SK-N-SH (cell line): Measurements from ENCODE around the gene NRN1L. TPM values are rescaled to one million over a fixed set of nuclear protein-coding genes. Genes with fewer than 3 reads are reported as not detected.

ENCODE experiments used
- CTCF ChIA-PET: fragments of 300-600, 350-600 bp; formaldehyde crosslinking; extraction: SDS; loops from one replicate; lab custom pipeline; 2021; lab: Yijun Ruan, JAX
- POLR2A ChIA-PET: fragments of 350-600 bp; sonication (Branson Sonifier 250); formaldehyde crosslinking; extraction: SDS; loops from one replicate; lab custom pipeline; 2020; ENCODE audit warnings: antibody characterized with exemption, inconsistent platforms; lab: Yijun Ruan, JAX
- DNase-seq: peaks from one replicate; pipeline ENCODE4 v3.0.0; 2012
- H2AFZ ChIP-seq: fragments of 200-600 bp; sonication (generic); 2 replicates; pipeline ENCODE4 v1.8.1; 2016; ENCODE audit warnings: antibody characterized with exemption, mild to moderate bottlenecking, low read depth
- H3F3A ChIP-seq: fragments of 200-600 bp; sonication (generic); replicated peaks from 2 replicates; pipeline ENCODE3; 2016; ENCODE audit warnings: antibody characterized with exemption, mild to moderate bottlenecking; ENCODE audit not compliant: insufficient read depth
- H3K27ac ChIP-seq, 2 experiments: fragments of 200-500 bp in 1 of 2; fragments of 200-600 bp in 1 of 2; sonication (Bioruptor generic) in 1 of 2; sonication (generic), shearing (Covaris generic) in 1 of 2; 2 replicates each; pipeline versions ENCODE4 v1.5.1 to v1.6.1; 2014 to 2016; ENCODE audit warnings: low read depth in 2 of 2, inconsistent platforms in 1 of 2, low read length in 1 of 2, mild to moderate bottlenecking in 1 of 2, mixed read lengths in 1 of 2
- H3K27me3 ChIP-seq: fragments of 200-600 bp; sonication (generic), shearing (Covaris generic); 2 replicates; pipeline ENCODE4 v1.6.1; 2016; ENCODE audit warnings: mixed run types; ENCODE audit not compliant: insufficient read depth
- H3K36me3 ChIP-seq, 2 experiments: fragments of 200-500 bp in 1 of 2; fragments of 200-600 bp in 1 of 2; sonication (Bioruptor generic) in 1 of 2; sonication (generic) in 1 of 2; replicated peaks in 1 of 2; 2 replicates each; pipeline versions ENCODE3 to v1.5.1; 2014 to 2016; ENCODE audit warnings: low read length in 1 of 2, mild to moderate bottlenecking in 1 of 2; ENCODE audit not compliant: insufficient read depth in 2 of 2, control insufficient read depth in 1 of 2
- H3K4me1 ChIP-seq, 2 experiments: fragments of 200-500 bp in 1 of 2; fragments of 200-600 bp in 1 of 2; sonication (Bioruptor generic) in 1 of 2; sonication (generic), shearing (Covaris generic) in 1 of 2; 2 replicates each; pipeline versions ENCODE4 v1.5.1 to v1.6.1; 2014 to 2016; ENCODE audit warnings: low read depth in 1 of 2, low read length in 1 of 2, mixed run types in 1 of 2; ENCODE audit not compliant: insufficient read depth in 2 of 2, control insufficient read depth in 1 of 2
- H3K4me2 ChIP-seq: fragments of 200-600 bp; sonication (generic), shearing (Covaris generic); 2 replicates; pipeline ENCODE4 v1.6.1; 2017; ENCODE audit warnings: mixed run types
- H3K4me3 ChIP-seq, 2 experiments: fragments of 200-500 bp in 1 of 2; fragments of 200-600 bp in 1 of 2; sonication (Bioruptor generic) in 1 of 2; sonication (generic), shearing (Covaris generic) in 1 of 2; 2 replicates each; pipeline versions ENCODE4 v1.5.1 to v1.8.1; 2014 to 2016; ENCODE audit warnings: low read depth in 2 of 2, inconsistent platforms in 1 of 2, low read length in 1 of 2, mild to moderate bottlenecking in 1 of 2, mixed read lengths in 1 of 2, moderate library complexity in 1 of 2
- H3K79me2 ChIP-seq: fragments of 200-600 bp; sonication (generic); 2 replicates; pipeline ENCODE4 v1.8.1; 2017; ENCODE audit warnings: mild to moderate bottlenecking; ENCODE audit not compliant: insufficient read depth
- H3K9ac ChIP-seq: fragments of 200-600 bp; sonication (generic); 2 replicates; pipeline ENCODE4 v1.6.1; 2017; ENCODE audit warnings: mixed run types
- H3K9me2 ChIP-seq: fragments of 200-600 bp; sonication (generic); 2 replicates; pipeline ENCODE4 v1.6.1; 2017; ENCODE audit warnings: mixed run types
- H3K9me3 ChIP-seq: fragments of 200-600 bp; sonication (generic); 2 replicates; pipeline ENCODE4 v1.6.1; 2017; ENCODE audit warnings: mixed run types, mild to moderate bottlenecking, moderate library complexity
- H4K20me1 ChIP-seq: fragments of 200-600 bp; sonication (generic); 2 replicates; pipeline ENCODE4 v1.6.1; 2017; ENCODE audit warnings: mild to moderate bottlenecking, mixed run types; ENCODE audit not compliant: insufficient read depth
- MEF2A ChIP-seq: IDR thresholded peaks from 2 replicates; pipeline ENCODE4 v1.4.0; 2012; ENCODE audit warnings: low read depth, borderline replicate concordance
- MXI1 ChIP-seq: IDR thresholded peaks from 2 replicates; pipeline ENCODE4 v1.6.1; 2012; ENCODE audit warnings: mild to moderate bottlenecking, low read depth, low read length, improper control_type of control experiment
- POLR2AphosphoS5 ChIP-seq: IDR thresholded peaks from 2 replicates; pipeline ENCODE4 v1.6.1; 2012; ENCODE audit warnings: low read depth, low read length
- RCOR1 ChIP-seq: fragments of 150-350 bp; IDR thresholded peaks from 2 replicates; pipeline ENCODE4 v1.6.1; 2017; ENCODE audit warnings: antibody characterized with exemption, low read length
- WGBS: methylation state at CpG from one replicate; pipeline ENCODE4 v1.1.6; 2017; ENCODE audit warnings: low lambda C conversion rate; 5-methylcytosine and 5-hydroxymethylcytosine counted together
- polyA plus RNA-seq, 3 experiments: library from polyadenylated mRNA; depleted of rRNA; stranded (reverse); fragments of >200 nt; gene quantifications; 2 replicates each; pipeline ENCODE4 v1.2.3, GENCODE V29; 2012
- TF ChIP-seq, protein P1 (sequence below): IDR thresholded peaks from 2 replicates; pipeline ENCODE4; 2012

The NRN1L gene
- polyA plus RNA-seq, 1 of the 3 experiments (the other 2 are of a cell fraction), result 0.41 TPM

DNA sequence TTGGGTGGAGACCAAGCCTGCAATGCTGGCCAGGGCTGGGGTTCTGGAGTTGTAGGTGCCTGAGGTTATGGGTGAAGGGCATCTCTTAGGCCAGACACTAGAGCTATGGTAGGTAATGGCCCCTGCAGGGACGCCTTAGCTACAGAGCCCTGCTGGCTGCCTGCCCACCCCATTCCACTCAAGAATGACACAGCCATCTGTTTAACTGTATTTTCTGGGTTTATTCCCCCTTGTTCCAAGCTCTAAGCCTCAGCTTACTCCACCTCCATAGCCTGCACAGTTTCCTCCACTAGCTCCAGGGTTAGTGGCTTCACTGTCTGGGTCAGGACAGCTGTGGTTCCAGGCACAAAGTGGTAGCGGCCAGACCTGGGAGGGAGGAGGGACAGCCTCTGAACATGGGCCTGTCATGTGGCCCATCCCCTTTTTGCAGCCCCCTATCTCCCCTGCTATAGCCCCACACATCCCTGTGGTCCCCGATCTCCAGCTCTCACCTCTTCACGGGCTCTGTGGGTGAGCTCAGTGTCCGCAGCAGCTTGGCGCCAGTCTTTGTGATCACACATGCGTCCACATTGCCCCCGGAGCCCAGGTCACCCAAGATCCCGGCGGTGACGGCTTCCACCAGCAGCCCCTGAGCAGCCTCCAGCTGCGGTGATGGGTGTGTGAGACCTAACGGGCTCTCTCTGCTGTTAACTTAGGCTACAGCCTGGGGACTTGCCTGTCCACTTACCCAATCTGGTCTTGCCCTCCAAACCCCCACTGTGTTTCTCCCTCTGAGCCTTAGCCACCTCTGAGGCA is 49.8 kb downstream of the NRN1L start:
- peaks cover 0 to 20% of the 10 kb centered on the region in 2 experiments for H3K36me3 ChIP-seq
- POLR2A ChIA-PET, result interaction anchor here (1.0 to 2.5 kb wide), 7 partner anchors 8 to 274 kb away, joined by 3 to 12 read pairs (median 4); partner anchors contain the start of genes ACD, LCAT, NFATC3 and NRN1L
- DNase-seq, result peak; percentile 54
- H3K9me3 ChIP-seq, result no peaks in the 10 kb centered on the region
- peaks cover 8% of the 10 kb centered on the region for H3F3A ChIP-seq
- H3K9me2 ChIP-seq, result no peaks in the 10 kb centered on the region
- peaks cover 11 to 24% of the 10 kb centered on the region in 2 experiments; a peak in 2 of 4 replicates for H3K4me1 ChIP-seq
- CTCF ChIA-PET, result interaction anchor here (0.7 to 28.1 kb wide), 9 partner anchors 14 to 413 kb away, joined by 3 to 564 read pairs (median 6); partner anchors contain the start of genes CENPT, EDC4, NRN1L and NUTF2
- peaks cover 19% of the 10 kb centered on the region for H3K79me2 ChIP-seq
- H3K4me3 ChIP-seq, result peak overlapping the region; percentile 84 to 89
- H2AFZ ChIP-seq, result peak overlapping the region; percentile 61; the same call in 1 of the 2 replicates
- peak overlapping the region; percentile 86 for H3K9ac ChIP-seq
- H3K27me3 ChIP-seq, result no peaks in the 10 kb centered on the region
- TF ChIP-seq POLR2AphosphoS5 (peak; percentile 2; the same call in 1 of the 2 replicates), MXI1 (no peak), MEF2A (no peak), RCOR1 (no peak)
- TF ChIP-seq, protein P1, sequence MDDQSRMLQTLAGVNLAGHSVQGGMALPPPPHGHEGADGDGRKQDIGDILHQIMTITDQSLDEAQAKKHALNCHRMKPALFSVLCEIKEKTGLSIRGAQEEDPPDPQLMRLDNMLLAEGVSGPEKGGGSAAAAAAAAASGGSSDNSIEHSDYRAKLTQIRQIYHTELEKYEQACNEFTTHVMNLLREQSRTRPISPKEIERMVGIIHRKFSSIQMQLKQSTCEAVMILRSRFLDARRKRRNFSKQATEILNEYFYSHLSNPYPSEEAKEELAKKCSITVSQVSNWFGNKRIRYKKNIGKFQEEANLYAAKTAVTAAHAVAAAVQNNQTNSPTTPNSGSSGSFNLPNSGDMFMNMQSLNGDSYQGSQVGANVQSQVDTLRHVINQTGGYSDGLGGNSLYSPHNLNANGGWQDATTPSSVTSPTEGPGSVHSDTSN, result no peak
- TF ChIP-seq, all 33 proteins: peak for 1
- Histone ChIP-seq H4K20me1 (no peaks in the 10 kb centered on the region), H3K4me2 (peak overlapping the region; percentile 99), H3K27ac (peak overlapping the region in 1 of 2 experiments; percentile 64; a peak in 2 of 4 replicates)
- WGBS, result 51% methylated on average over 5 of the region's 13 CpGs

DNA sequence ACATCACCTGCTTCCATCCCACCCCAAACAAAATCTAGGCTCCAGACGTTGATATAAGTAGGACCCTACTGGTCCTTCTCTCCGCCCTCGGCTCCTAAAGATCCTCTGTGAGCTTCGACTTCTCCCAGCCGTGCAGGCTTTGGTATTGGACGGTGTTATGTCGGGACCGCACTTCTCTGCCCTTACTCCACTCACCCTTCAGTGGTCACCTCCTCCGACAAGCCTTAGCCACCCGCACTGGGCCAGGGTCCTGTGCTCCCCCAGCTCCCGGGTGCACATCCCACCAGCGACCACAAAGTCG is 50.4 kb downstream of the NRN1L start:
- whole genome bisulfite sequencing, result 14% methylated on average over 13 of the region's 13 CpGs
- POLR2A ChIA-PET, result interaction anchor here (0.6 to 2.5 kb wide), 11 partner anchors 9 to 1112 kb away, joined by 3 to 12 read pairs (median 4); partner anchors contain the start of genes ACD, LCAT, NFATC3 and NRN1L
- H3K9me2 ChIP-seq, result no peaks in the 10 kb centered on the region
- peak overlapping the region; percentile 61 for H2AFZ ChIP-seq
- peaks cover 10% of the 10 kb centered on the region for H3F3A ChIP-seq
- TF ChIP-seq MXI1, result no peak
- TF ChIP-seq POLR2AphosphoS5, result 0 out of 2 replicates have a peak, but pooled peaks have one; percentile 1
- H3K4me1 ChIP-seq, result peaks cover 11 to 25% of the 10 kb centered on the region in 2 experiments; a peak in 2 of 4 replicates
- peaks cover 0 to 20% of the 10 kb centered on the region in 2 experiments for H3K36me3 ChIP-seq
- DNase-seq, result peak; percentile 61
- peak overlapping the region; percentile 99 for H3K4me2 ChIP-seq
- no peaks in the 10 kb centered on the region for H4K20me1 ChIP-seq
- H3K4me3 ChIP-seq, result peak overlapping the region; percentile 84 to 89
- peak overlapping the region; percentile 86 for H3K9ac ChIP-seq
- H3K9me3 ChIP-seq, result no peaks in the 10 kb centered on the region
- peaks cover 23% of the 10 kb centered on the region for H3K79me2 ChIP-seq
- no peaks in the 10 kb centered on the region for H3K27me3 ChIP-seq
- peak overlapping the region; percentile 13 to 64; a peak in 3 of 4 replicates for H3K27ac ChIP-seq
- CTCF ChIA-PET, result interaction anchor here (0.7 to 28.1 kb wide), 7 partner anchors 27 to 263 kb away, joined by 3 to 564 read pairs (median 7); partner anchors contain the start of genes EDC4, NRN1L and PSKH1
